Lung (tissue), 12 donors: ENCODE results near the gene ZNF598. TPM values are rescaled to one million over a fixed set of nuclear protein-coding genes. Genes with fewer than 3 reads are reported as not detected.

Experiments used
- ATAC-seq: fragments of 200-7000 bp; cut with Tn5 transposase; one replicate; pipeline ENCODE4 v1.9.1; 2020; ENCODE audit warnings: moderate number of reproducible peaks; ENCODE audit not compliant: insufficient read depth, low FRiP score
- DNase-seq, 3 donors: peaks; one replicate each; pipeline ENCODE4 v3.0.0-alpha.2; 2013 to 2017
- H3K27ac ChIP-seq, 2 donors: one replicate each; pipeline ENCODE4 v1.5.1; 2013; ENCODE audit warnings: mild to moderate bottlenecking in 2 of 2, moderate library complexity in 2 of 2, control low read depth in 1 of 2, inconsistent platforms in 1 of 2, low read depth in 1 of 2, low read length in 1 of 2
- H3K27me3 ChIP-seq, 3 donors: one replicate each; pipeline ENCODE4 v1.5.1; 2013; ENCODE audit warnings: low read length in 2 of 3; ENCODE audit not compliant: control insufficient read depth in 3 of 3, insufficient read depth in 3 of 3
- H3K36me3 ChIP-seq, 4 donors: one replicate each; pipeline ENCODE4 v1.5.1; 2013; ENCODE audit warnings: low read length in 4 of 4, mild to moderate bottlenecking in 1 of 4, moderate library complexity in 1 of 4; ENCODE audit not compliant: control insufficient read depth in 4 of 4, insufficient read depth in 4 of 4
- H3K4me1 ChIP-seq, 5 donors: one replicate each; pipeline ENCODE4 v1.5.1; 2013; ENCODE audit warnings: low read length in 5 of 5, mild to moderate bottlenecking in 2 of 5, moderate library complexity in 1 of 5; ENCODE audit not compliant: control insufficient read depth in 5 of 5, insufficient read depth in 5 of 5
- H3K4me3 ChIP-seq: one replicate; pipeline ENCODE4 v1.5.1; 2013; ENCODE audit warnings: mild to moderate bottlenecking, control low read depth, moderate library complexity
- H3K9ac ChIP-seq, 2 donors: one replicate each; pipeline ENCODE4 v1.5.1; 2013; ENCODE audit warnings: low read length in 2 of 2, control low read depth in 1 of 2; ENCODE audit not compliant: insufficient read depth in 1 of 2
- H3K9me3 ChIP-seq, 4 donors: one replicate each; pipeline ENCODE4 v1.5.1; 2013; ENCODE audit warnings: low read length in 3 of 4, mild to moderate bottlenecking in 1 of 4, moderate library complexity in 1 of 4; ENCODE audit not compliant: control insufficient read depth in 4 of 4, insufficient read depth in 3 of 4
- CTCF ChIP-seq: IDR thresholded peaks from 2 replicates; pipeline ENCODE4 v1.5.1; 2012; ENCODE audit warnings: mild to moderate bottlenecking; ENCODE audit errors: control extremely low read depth, extremely low read depth
- WGBS, 2 donors: extraction: QIAGEN DNeasy Blood & Tissue Kit; methylation state at CpG; one replicate each; pipeline ENCODE4 v1.1.7; 2013; 5-methylcytosine and 5-hydroxymethylcytosine counted together
- polyA plus RNA-seq, 2 donors: library from polyadenylated mRNA; stranded (reverse); fragments of 200-250 nt; gene quantifications; one replicate each; pipeline ENCODE4 v1.2.1, GENCODE V29; 2013
- total RNA-seq, 2 donors: library from RNA; depleted of rRNA in 1 of 2; stranded (reverse); fragments of >200 nt in 1 of 2; gene quantifications; one replicate each; pipeline ENCODE4 v1.2.1, GENCODE V29; 2014 to 2021
- donor health status: control.
- donor health status: control.
- donor health status: Bipolar disorder and iron deficiency.
- donor health status: healthy.
- donor health status: DM: yes; HTN: yes; CAD: no.

ZNF598 gene
- total and polyA plus RNA-seq, 4 donors: 13.9 to 49.8 (median 35.9) TPM

- no peaks in the 10 kb centered on the region for H3K27me3 ChIP-seq
- DNase-seq: no peak
- H3K4me1 ChIP-seq: peaks cover 0 to 11% (median 7%) of the 10 kb centered on the region in 5 donors
- peak overlapping the region; percentile 97 for H3K4me3 ChIP-seq
- 3 to 5% methylated on average over 20 to 22 of the region's 22 CpGs for WGBS, 2 donors
- no peak overlapping the region for H3K27ac ChIP-seq
- no peak for TF ChIP-seq CTCF
- H3K36me3 ChIP-seq: peaks cover 0 to 35% (median 15%) of the 10 kb centered on the region in 4 donors
- peak overlapping the region; percentile 23 to 63 for H3K9ac ChIP-seq
- no peak for ATAC-seq
- peaks cover 0 to 14% (median 0%) of the 10 kb centered on the region in 4 donors for H3K9me3 ChIP-seq
Measured at GRCh38 chr16:1972490-1972877, 37.1 kb downstream of the ZNF598 start.

GRCh38 chr16:1971796-1972489 lies 37.7 kb downstream of the ZNF598 start, which contains the start of gene TBL3:
TSS of gene TBL3 (plus strand) at chr16:1972053. CDS start at chr16:1972165, 112 bp downstream.
- Histone ChIP-seq H3K4me1 (peaks cover 0 to 11% (median 7%) of the 10 kb centered on the region in 5 donors), H3K27me3 (no peaks in the 10 kb centered on the region), H3K27ac (peak within 1 kb of the TSS; percentile 91), H3K4me3 (peak within 1 kb of the TSS; percentile 97), H3K9ac (peak within 1 kb of the TSS; percentile 33 to 63), H3K9me3 (peaks cover 0 to 12% (median 0%) of the 10 kb centered on the region in 4 donors), H3K36me3 (peaks cover 0 to 31% (median 14%) of the 10 kb centered on the region in 4 donors)
- ATAC-seq (peak; percentile 89), DNase-seq (peak; percentile 94 to 97 (median 96))
- 0% methylated on average over 78 of the region's 78 CpGs for WGBS, 2 donors
- peak; percentile 12 for TF ChIP-seq CTCF

GRCh38 chr16:1968146-1968953 lies 41.3 kb downstream of the ZNF598 start:
- no peak overlapping the region for H3K4me3 ChIP-seq
- TF ChIP-seq CTCF: no peak
- H3K27me3 ChIP-seq: no peaks in the 10 kb centered on the region
- no peak overlapping the region for H3K9ac ChIP-seq
- no peaks in the 10 kb centered on the region for H3K9me3 ChIP-seq
- ATAC-seq (no peak), DNase-seq (no peak)
- 90 to 92% methylated on average over 41 of the region's 41 CpGs for WGBS, 2 donors
- peaks cover 0 to 11% (median 5%) of the 10 kb centered on the region in 4 donors for H3K36me3 ChIP-seq
- no peak overlapping the region for H3K27ac ChIP-seq
- peaks cover 6 to 26% (median 10%) of the 10 kb centered on the region in 5 donors for H3K4me1 ChIP-seq
